Muscle of leg (tissue), 11 donors: Measurements from ENCODE around the gene KPNA3. TPM values are rescaled to one million over a fixed set of nuclear protein-coding genes. Genes with fewer than 3 reads are reported as not detected.
A peak's percentile ranks its signal among the peaks of the same experiment; 100 is the strongest.

ENCODE experiments used
- DNase-seq: peaks from one replicate; pipeline ENCODE4 v3.0.0; 2013
- H3K27ac ChIP-seq: one replicate; pipeline ENCODE4 v1.5.1; 2013; ENCODE audit warnings: mild to moderate bottlenecking, low read length, control low read depth
- H3K27me3 ChIP-seq: one replicate; pipeline ENCODE4 v1.6.1; 2013; ENCODE audit warnings: low read length; ENCODE audit not compliant: control insufficient read depth, insufficient read depth
- H3K36me3 ChIP-seq: one replicate; pipeline ENCODE4 v1.6.1; 2013; ENCODE audit warnings: low read length; ENCODE audit not compliant: control insufficient read depth, insufficient read depth
- H3K4me1 ChIP-seq: one replicate; pipeline ENCODE4 v1.6.1; 2013; ENCODE audit warnings: low read length; ENCODE audit not compliant: control insufficient read depth, insufficient read depth
- H3K4me3 ChIP-seq: one replicate; pipeline ENCODE4 v1.5.1; 2013; ENCODE audit warnings: low read length, control low read depth
- H3K9me3 ChIP-seq: replicated peaks from 2 replicates; pipeline ENCODE4 v1.6.1; 2013; ENCODE audit warnings: low read depth, low read length; ENCODE audit not compliant: control insufficient read depth
- WGBS: methylation state at CpG from one replicate; pipeline ENCODE4 v1.1.5; 2013; ENCODE audit warnings: missing lambda C conversion rate; ENCODE audit not compliant: insufficient coverage; 5-methylcytosine and 5-hydroxymethylcytosine counted together
- polyA plus RNA-seq, 8 donors: library from polyadenylated mRNA; unstranded; fragments of 120-200 nt; gene quantifications; one replicate each; pipeline versions ENCODE4 v1.2.1 to v1.2.3, GENCODE V29; 2013; ENCODE audit warnings: inconsistent platforms in 1 of 8, low replicate concordance in 1 of 8; ENCODE audit not compliant: insufficient read length in 8 of 8, insufficient read depth in 1 of 8
- total RNA-seq: library from RNA; stranded (reverse); fragments of 120-200 nt; gene quantifications from one replicate; pipeline ENCODE4 v1.2.4, GENCODE V29; 2013

Gene KPNA3
- total and polyA plus RNA-seq, 9 donors, result 24.0 to 35.8 (median 33.2) TPM

DNA sequence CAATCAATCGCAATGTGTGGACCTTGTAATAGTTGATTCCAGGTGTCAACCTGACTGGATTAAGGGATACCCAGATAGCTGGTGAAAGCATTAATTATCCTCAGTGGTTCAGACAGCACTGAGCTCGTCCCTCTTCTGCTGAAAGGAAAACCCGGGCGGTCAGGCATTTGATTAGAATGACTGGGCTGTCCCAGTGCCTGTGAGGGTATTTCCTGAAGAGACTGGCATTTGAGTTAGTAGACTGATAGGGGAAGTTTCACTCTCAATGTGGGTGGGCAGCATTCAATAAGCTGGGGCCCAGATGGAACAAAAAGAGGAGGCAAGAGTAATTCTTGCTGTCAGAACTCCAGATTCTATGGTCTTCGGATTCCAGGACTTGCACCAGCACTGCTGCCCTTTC is 31.9 kb downstream of the KPNA3 start:
- DNase-seq, result no peak
- Histone ChIP-seq H3K4me1 (no peaks in the 10 kb centered on the region), H3K27me3 (no peaks in the 10 kb centered on the region), H3K4me3 (no peak overlapping the region), H3K9me3 (peaks cover 10% of the 10 kb centered on the region), H3K36me3 (peaks cover 2% of the 10 kb centered on the region), H3K27ac (no peak overlapping the region)
- WGBS, result 98% methylated on average over 4 of the region's 5 CpGs

DNA sequence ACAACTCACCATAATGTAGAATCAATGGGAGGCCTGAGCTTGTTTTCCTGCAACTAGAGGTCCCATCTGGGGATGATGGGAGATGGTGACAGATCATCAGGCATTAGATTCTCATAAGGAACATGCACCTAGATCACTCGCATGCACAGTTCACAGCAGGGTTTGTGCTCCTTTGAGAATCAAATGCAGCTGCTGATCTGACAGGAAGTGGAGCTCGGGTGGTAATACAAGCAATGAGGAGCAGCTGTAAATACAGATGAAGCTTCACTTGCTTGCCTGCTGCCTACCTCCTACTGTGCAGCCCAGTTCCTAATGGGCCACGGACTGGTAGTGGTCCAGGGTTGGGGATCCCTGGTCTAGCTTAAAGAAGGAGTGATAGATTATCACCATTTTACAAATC is 33.0 kb downstream of the KPNA3 start:
- no peaks in the 10 kb centered on the region for H3K27me3 ChIP-seq
- 80% methylated on average over 1 of the region's 3 CpGs for WGBS
- H3K4me3 ChIP-seq, result no peak overlapping the region
- peaks cover 10% of the 10 kb centered on the region for H3K9me3 ChIP-seq
- H3K27ac ChIP-seq, result no peak overlapping the region
- no peaks in the 10 kb centered on the region for H3K4me1 ChIP-seq
- H3K36me3 ChIP-seq, result peaks cover 2% of the 10 kb centered on the region
- DNase-seq, result no peak

DNA sequence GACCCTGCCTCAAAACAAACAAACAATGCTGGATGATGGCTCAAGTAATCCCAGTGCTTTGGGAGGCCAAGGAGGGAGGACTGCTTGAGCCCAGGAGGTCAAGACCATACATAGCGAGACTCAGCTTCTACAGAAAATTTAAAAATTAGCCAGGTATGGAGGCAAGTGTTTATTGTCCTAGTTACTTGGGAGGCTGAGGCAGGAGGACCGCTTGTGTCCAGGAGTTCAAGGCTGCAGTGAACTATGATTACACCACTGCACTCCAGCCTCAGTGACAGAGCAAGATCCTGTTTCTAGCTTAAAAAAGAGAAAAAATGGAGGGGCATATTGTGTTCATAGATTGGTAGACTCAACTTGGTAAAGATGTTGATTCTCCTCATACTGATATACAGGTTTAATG is 36.2 kb downstream of the KPNA3 start:
- H3K4me1 ChIP-seq, result no peaks in the 10 kb centered on the region
- WGBS, result no CpG with 5 or more reads among the region's 2 CpGs
- peaks cover 10% of the 10 kb centered on the region for H3K9me3 ChIP-seq
- no peaks in the 10 kb centered on the region for H3K27me3 ChIP-seq
- no peak overlapping the region for H3K27ac ChIP-seq
- no peak overlapping the region for H3K4me3 ChIP-seq
- no peak for DNase-seq
- H3K36me3 ChIP-seq, result peaks cover 2% of the 10 kb centered on the region

DNA sequence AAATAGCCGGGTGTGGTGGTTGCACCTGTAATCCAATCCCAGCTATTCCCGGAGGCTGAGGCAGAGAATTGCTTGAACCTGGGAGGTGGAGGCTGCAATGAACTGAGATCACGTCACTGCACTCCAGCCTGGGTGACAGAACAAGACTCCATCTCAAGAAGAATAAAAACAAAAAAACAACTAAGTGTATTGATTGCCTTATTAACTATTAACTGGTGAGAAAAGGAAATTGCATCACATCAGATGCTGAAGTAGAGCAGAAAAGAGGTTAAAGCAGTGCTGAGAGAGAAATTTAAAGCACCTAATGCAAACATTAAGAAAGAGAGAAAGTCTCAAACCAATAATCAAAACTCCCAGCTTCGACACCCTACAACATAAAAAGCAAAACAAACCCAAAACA is 38.3 kb downstream of the KPNA3 start:
- no CpG with 5 or more reads among the region's 4 CpGs for WGBS

DNA sequence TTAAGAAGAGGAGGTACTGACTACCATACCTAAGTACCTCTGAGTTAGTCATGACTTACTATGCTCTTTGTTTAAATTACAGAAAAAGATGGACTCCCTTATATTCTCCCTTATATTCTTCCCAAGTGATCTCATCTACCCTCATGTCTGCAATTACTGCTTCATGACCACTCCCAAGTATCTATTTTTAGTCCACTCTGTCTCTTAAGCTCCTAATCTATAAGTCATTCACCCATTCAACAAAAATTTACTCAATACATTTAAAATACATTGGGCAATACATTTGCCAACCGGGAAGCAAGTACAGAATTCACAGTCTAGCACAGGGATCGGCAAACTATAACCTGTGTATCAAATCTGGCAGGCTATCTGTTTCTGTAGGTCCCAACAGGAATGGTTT is 42.6 kb downstream of the KPNA3 start:
- Histone ChIP-seq H3K9me3 (no peaks in the 10 kb centered on the region), H3K4me3 (no peak overlapping the region), H3K27ac (no peak overlapping the region), H3K4me1 (no peaks in the 10 kb centered on the region), H3K36me3 (peaks cover 2% of the 10 kb centered on the region), H3K27me3 (no peaks in the 10 kb centered on the region)
- WGBS, result no CpG with 5 or more reads among the region's 2 CpGs
- DNase-seq, result no peak

More for the DNA sequence above, 38.3 kb downstream of the KPNA3 start:
- Histone ChIP-seq H3K27ac (no peak overlapping the region), H3K4me1 (no peaks in the 10 kb centered on the region), H3K9me3 (no peaks in the 10 kb centered on the region), H3K4me3 (no peak overlapping the region), H3K36me3 (peaks cover 2% of the 10 kb centered on the region), H3K27me3 (no peaks in the 10 kb centered on the region)
- no peak for DNase-seq

DNA sequence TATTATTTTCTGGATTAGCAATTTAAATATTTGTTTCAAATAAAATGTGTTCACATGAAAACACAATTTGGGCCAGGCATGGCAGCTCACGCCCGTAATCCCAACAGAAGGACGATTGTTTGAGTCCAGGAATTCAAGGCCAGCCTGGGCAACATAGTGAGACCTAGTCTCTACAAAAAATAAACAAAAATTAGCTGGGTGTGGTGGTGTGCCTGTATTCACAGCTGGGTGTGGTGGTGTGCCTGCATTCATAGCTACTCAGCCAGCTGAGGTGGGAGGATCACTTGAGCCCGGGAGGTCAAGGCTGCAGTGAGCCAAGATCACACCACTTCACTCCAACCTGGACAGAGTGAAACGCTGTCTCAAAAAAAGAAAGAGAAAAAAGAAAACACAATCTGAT is 46.4 kb downstream of the KPNA3 start:
- no peaks in the 10 kb centered on the region for H3K27me3 ChIP-seq
- no peak overlapping the region for H3K4me3 ChIP-seq
- WGBS, result no CpG with 5 or more reads among the region's 5 CpGs

DNA sequence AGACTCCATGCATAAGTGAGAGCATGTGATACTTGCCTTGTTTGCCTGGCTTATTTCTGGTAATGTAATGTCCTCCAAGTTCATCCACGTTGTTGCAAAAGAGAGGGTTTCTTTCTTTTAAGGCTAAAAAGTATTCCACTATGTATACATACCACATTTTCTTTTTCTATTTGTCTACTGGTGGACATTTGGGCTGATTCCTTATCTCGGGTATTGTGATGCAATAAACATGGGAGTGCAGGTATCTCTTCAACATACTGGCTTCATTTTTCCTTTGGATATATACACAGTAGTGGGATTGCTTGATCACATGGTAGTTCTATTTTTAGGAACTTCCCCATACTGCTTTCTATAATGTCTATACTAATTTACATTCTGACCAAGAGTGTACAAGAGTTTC is 51.6 kb downstream of the KPNA3 start:
- no peak overlapping the region for H3K27ac ChIP-seq
- no peak for DNase-seq
- H3K4me1 ChIP-seq, result no peaks in the 10 kb centered on the region
- H3K36me3 ChIP-seq, result peaks cover 4% of the 10 kb centered on the region
- H3K9me3 ChIP-seq, result no peaks in the 10 kb centered on the region
- no peaks in the 10 kb centered on the region for H3K27me3 ChIP-seq
- no CpG with 5 or more reads among the region's 2 CpGs for WGBS
- no peak overlapping the region for H3K4me3 ChIP-seq

More for the DNA sequence above, 46.4 kb downstream of the KPNA3 start:
- H3K27ac ChIP-seq, result no peak overlapping the region
- no peak for DNase-seq
- H3K36me3 ChIP-seq, result peaks cover 2% of the 10 kb centered on the region
- H3K9me3 ChIP-seq, result no peaks in the 10 kb centered on the region
- H3K4me1 ChIP-seq, result no peaks in the 10 kb centered on the region

DNA sequence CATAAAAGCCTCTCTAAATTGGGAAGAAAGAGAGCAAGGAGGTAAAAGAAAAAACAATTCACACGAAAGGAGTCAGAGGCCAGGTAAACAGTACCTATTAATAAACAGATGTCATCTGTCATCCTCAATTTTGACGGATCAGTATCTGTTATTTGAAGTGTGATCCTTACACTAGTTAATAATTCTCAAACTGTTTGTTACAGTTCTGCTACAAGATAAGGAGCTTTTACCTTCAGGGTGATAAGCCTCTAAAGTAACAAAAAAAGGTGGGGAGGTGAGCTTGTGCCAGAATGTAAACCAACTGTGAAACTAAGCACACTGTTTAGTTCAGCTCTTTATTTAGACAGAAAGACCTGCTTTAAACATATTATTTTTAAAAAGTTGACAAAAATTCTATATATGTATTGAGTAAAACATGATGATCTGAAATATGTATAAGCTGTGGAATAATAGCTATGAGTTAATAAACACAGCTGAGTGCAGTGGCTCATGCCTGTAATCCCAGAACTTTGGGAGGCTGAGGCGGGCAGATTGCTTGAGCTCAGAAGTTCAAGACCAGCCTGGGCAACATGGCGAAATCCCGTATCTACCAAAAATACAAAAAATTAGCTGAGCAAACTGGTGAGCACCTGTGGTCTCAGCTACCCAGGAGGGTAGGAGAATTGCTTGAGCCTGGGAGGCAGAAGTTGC is 52.8 kb downstream of the KPNA3 start:
- Histone ChIP-seq H3K4me3 (no peak overlapping the region), H3K36me3 (peaks cover 2% of the 10 kb centered on the region), H3K9me3 (no peaks in the 10 kb centered on the region), H3K4me1 (no peaks in the 10 kb centered on the region), H3K27ac (no peak overlapping the region), H3K27me3 (no peaks in the 10 kb centered on the region)
- DNase-seq, result no peak
- WGBS, result 100% methylated on average over 1 of the region's 5 CpGs

DNA sequence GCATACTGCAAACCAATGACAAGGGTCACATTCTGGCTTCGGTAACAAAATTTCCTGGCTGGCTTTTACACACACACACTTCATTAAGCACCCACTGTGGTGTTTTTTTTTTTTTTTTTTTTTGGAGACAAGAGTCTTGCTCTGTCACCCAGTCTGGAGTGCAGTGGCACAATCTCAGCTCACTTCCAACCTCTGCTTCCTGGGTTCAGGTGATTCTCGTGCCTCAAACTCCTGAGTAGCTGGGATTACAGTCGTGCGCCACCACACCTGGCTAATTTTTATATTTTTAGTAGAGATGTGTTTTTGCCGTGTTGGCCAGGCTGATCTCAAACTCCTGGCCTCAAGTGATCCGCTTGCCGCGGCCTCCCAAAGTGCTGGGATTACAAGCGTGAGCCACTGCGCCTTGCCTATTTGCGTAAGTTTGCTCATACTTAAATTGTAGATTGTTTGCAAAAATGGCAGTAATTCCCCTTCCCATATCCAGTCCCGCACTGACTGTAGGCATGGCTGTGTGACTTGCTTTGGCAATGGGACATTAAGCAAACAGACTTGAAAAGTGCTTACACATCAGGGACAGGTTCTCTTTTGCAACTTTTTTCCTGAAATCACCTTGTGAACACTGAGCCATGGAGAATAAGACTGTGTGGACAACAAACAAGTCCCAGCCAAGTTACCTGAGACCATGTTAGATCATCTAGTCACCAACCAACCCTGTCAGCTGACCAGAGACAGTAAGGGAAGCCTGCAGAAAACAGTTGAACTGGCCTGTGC is 59.1 kb downstream of the KPNA3 start:
- Histone ChIP-seq H3K4me1 (no peaks in the 10 kb centered on the region), H3K9me3 (no peaks in the 10 kb centered on the region), H3K27me3 (no peaks in the 10 kb centered on the region), H3K4me3 (no peak overlapping the region), H3K36me3 (peaks cover 7% of the 10 kb centered on the region), H3K27ac (no peak overlapping the region)
- WGBS, result 94% methylated on average over 6 of the region's 12 CpGs
- no peak for DNase-seq

DNA sequence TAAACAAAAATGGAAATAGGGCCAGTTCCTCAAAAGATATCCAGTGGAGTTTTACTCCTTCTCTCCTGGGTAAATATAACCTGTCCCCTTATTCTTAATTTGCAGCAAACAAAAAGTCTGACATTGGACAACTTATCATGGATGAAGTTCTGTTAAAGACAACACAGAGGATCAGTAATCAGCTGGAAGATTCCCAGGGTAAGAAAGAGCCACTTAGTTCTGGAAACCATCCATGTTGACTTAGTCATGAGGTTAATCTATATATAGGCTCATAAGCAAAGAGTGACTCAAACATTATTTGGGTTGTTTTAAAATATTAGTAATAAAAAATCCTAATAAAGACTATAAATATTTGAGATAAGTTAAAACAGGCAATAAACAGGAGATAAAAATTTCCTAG is 60.7 kb downstream of the KPNA3 start:
- no peak overlapping the region for H3K27ac ChIP-seq
- H3K4me1 ChIP-seq, result no peaks in the 10 kb centered on the region
- no peak overlapping the region for H3K4me3 ChIP-seq
- H3K36me3 ChIP-seq, result peaks cover 7% of the 10 kb centered on the region
- H3K27me3 ChIP-seq, result no peaks in the 10 kb centered on the region
- H3K9me3 ChIP-seq, result no peaks in the 10 kb centered on the region
- peak; percentile 13 for DNase-seq
